ENCODE measurements around the gene KAT8.
A peak's percentile ranks its signal among the peaks of the same experiment; 100 is the strongest.

The KAT8 gene

GRCh38 chr16:31084584-31085302 lies 32.7 kb upstream of the KAT8 start (continued):
- TF ChIP-seq HOXD13 (CRISPR knock-in tag; IDR thresholded peaks at IDR 0.05; ENCODE audit: borderline replicate concordance) (no peak), PBX3 (CRISPR knock-in tag; IDR thresholded peaks at IDR 0.05) (no peak), GLIS1 (tag by site-specific recombination; IDR thresholded peaks at IDR 0.05) (peak; percentile 16; the same call in 1 of the 2 replicates), ZNF394 (tag by site-specific recombination; IDR thresholded peaks at IDR 0.05; ENCODE audit: borderline replicate concordance) (no peak), ZNF548 (tag by site-specific recombination; IDR thresholded peaks at IDR 0.05) (no peak), ZNF292 (tag by site-specific recombination; IDR thresholded peaks at IDR 0.05; ENCODE audit: borderline replicate concordance, low read depth) (no peak), ZNF223 (tag by site-specific recombination; IDR thresholded peaks at IDR 0.05) (no peak), ZNF544 (tag by site-specific recombination; IDR thresholded peaks at IDR 0.05) (no peak), ZBTB44 (tag by site-specific recombination; IDR thresholded peaks at IDR 0.05) (no peak), ZNF624 (tag by site-specific recombination; IDR thresholded peaks at IDR 0.05) (no peak), ZNF585B (tag by site-specific recombination; IDR thresholded peaks at IDR 0.05) (no peak), TRIM28 (IDR thresholded peaks at IDR 0.05; ENCODE audit: borderline replicate concordance, low read length) (no peak)

GRCh38 chr16:31085411-31085810 lies 32.1 kb upstream of the KAT8 start:
- Histone ChIP-seq H3K27ac (ENCODE audit: extremely low read depth, low read depth, low read length) (no peak overlapping the region), H3K4me3 (ENCODE audit: low read depth, low read length) (no peak overlapping the region), H3K4me1 (ENCODE audit: control insufficient read depth, insufficient read depth, low read length) (no peaks in the 10 kb centered on the region), H3K9me3 (ENCODE audit: control insufficient read depth, insufficient read depth, low read depth, low read length) (no peaks in the 10 kb centered on the region), H3K36me3 (ENCODE audit: control insufficient read depth in 2 of 2, insufficient read depth in 1 of 2, low read length in 2 of 2) (peaks cover 0 to 59% of the 10 kb centered on the region in 2 experiments; a peak in 2 of 3 replicates)
- TF ChIP-seq KLF10 (tag by site-specific recombination; IDR thresholded peaks at IDR 0.05) (no peak), ZNF169 (tag by site-specific recombination; IDR thresholded peaks at IDR 0.05) (no peak), KLF17 (tag by site-specific recombination; IDR thresholded peaks at IDR 0.05) (peak; percentile 32; the same call in 1 of the 2 replicates), KLF1 (tag by site-specific recombination; IDR thresholded peaks at IDR 0.05) (peak; percentile 79), ZNF600 (tag by site-specific recombination; IDR thresholded peaks at IDR 0.05) (0 out of 2 replicates have a peak, but pooled peaks have one; percentile 13)
- ChIA-PET POLR2A (interaction anchor here (0.7 to 2.7 kb wide), 4 partner anchors 8 to 89 kb away, joined by 3 to 12 read pairs (median 9); partner anchors contain the start of genes KAT8, ZNF646 and ZNF668), CTCF (no interaction called here)

GRCh38 chr16:31085873-31086628 lies 31.4 kb upstream of the KAT8 start:
- ChIA-PET POLR2A (interaction anchor here (0.7 to 2.7 kb wide), 3 partner anchors 12 to 89 kb away, joined by 3 to 12 read pairs (median 11); partner anchors contain the start of genes KAT8, ZNF646 and ZNF668), CTCF (no interaction called here)
- TF ChIP-seq SP2 (tag by site-specific recombination; IDR thresholded peaks at IDR 0.05) (0 out of 2 replicates have a peak, but pooled peaks have one; percentile 2), ZBTB6 (tag by site-specific recombination; IDR thresholded peaks at IDR 0.05) (peak; percentile 68; the same call in 1 of the 2 replicates), GLIS2 (tag by site-specific recombination; IDR thresholded peaks at IDR 0.05) (peak; percentile 26; the same call in 1 of the 2 replicates), ZNF501 (tag by site-specific recombination; IDR thresholded peaks at IDR 0.05) (no peak), ZNF10 (tag by site-specific recombination; IDR thresholded peaks at IDR 0.05) (no peak), ZBTB20 (tag by site-specific recombination; IDR thresholded peaks at IDR 0.05) (peak; percentile 49; the same call in 1 of the 2 replicates), ZBTB17 (tag by site-specific recombination; IDR thresholded peaks at IDR 0.05) (0 out of 2 replicates have a peak, but pooled peaks have one; percentile 13)
- Histone ChIP-seq H3K9me3 (ENCODE audit: control insufficient read depth, insufficient read depth, low read depth, low read length) (no peaks in the 10 kb centered on the region), H3K4me3 (ENCODE audit: low read depth, low read length) (no peak overlapping the region), H3K36me3 (ENCODE audit: control insufficient read depth in 2 of 2, insufficient read depth in 1 of 2, low read length in 2 of 2) (peaks cover 0 to 59% of the 10 kb centered on the region in 2 experiments; a peak in 2 of 3 replicates), H3K27ac (ENCODE audit: extremely low read depth, low read depth, low read length) (no peak overlapping the region), H3K4me1 (ENCODE audit: control insufficient read depth, insufficient read depth, low read length) (no peaks in the 10 kb centered on the region)

All from HEK293 (cell line).